Measurements from ENCODE around the gene CCDC187. TPM values are rescaled to one million over a fixed set of nuclear protein-coding genes. Genes with fewer than 3 reads are reported as not detected.

CCDC187 gene
- total and polyA plus RNA-seq, 12 donors: 0.02 to 0.07 (median 0.03) TPM; not detected in 8

DNA sequence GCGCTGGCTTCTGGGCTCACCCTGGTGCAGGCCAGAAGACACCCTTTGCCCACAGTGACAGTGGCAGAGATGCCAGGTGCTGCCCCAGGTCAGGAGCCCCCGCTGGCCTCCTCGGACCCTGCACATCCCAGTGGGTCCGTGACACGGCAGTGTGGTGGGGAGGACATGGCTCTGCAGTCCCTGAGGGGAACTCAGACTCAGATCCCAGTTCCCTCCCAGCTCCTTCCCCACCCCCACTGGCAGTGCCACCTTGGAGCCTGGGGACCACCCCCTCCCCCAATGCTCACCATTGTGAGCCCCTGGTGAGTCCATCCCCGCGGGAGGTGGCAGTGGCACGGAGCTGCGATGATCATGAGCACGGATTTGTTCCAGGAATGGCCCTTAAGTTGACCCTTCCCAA, 562 bp upstream of the CCDC187 start:
- intact Hi-C loops (cut with DNase I): no loop called here
- H3K36me3 ChIP-seq: no peaks in the 10 kb centered on the region
- ATAC-seq: peak in 1 of 8 donors; percentile 8
- H3K4me3 ChIP-seq: no peak overlapping the region
- H3K4me1 ChIP-seq: peaks cover 0 to 4% (median 0%) of the 10 kb centered on the region in 9 donors
- H3K9me3 ChIP-seq: no peaks in the 10 kb centered on the region
- WGBS, 2 donors: 85 to 86% methylated on average over 10 of the region's 10 CpGs
- TF ChIP-seq, protein P1, sequence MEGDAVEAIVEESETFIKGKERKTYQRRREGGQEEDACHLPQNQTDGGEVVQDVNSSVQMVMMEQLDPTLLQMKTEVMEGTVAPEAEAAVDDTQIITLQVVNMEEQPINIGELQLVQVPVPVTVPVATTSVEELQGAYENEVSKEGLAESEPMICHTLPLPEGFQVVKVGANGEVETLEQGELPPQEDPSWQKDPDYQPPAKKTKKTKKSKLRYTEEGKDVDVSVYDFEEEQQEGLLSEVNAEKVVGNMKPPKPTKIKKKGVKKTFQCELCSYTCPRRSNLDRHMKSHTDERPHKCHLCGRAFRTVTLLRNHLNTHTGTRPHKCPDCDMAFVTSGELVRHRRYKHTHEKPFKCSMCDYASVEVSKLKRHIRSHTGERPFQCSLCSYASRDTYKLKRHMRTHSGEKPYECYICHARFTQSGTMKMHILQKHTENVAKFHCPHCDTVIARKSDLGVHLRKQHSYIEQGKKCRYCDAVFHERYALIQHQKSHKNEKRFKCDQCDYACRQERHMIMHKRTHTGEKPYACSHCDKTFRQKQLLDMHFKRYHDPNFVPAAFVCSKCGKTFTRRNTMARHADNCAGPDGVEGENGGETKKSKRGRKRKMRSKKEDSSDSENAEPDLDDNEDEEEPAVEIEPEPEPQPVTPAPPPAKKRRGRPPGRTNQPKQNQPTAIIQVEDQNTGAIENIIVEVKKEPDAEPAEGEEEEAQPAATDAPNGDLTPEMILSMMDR (IDR thresholded peaks at IDR 0.05): no peak
- no peak overlapping the region for H3K27ac ChIP-seq
- H3K27me3 ChIP-seq: peaks cover 0 to 36% (median 9%) of the 10 kb centered on the region in 7 donors
- no peak for DNase-seq

DNA sequence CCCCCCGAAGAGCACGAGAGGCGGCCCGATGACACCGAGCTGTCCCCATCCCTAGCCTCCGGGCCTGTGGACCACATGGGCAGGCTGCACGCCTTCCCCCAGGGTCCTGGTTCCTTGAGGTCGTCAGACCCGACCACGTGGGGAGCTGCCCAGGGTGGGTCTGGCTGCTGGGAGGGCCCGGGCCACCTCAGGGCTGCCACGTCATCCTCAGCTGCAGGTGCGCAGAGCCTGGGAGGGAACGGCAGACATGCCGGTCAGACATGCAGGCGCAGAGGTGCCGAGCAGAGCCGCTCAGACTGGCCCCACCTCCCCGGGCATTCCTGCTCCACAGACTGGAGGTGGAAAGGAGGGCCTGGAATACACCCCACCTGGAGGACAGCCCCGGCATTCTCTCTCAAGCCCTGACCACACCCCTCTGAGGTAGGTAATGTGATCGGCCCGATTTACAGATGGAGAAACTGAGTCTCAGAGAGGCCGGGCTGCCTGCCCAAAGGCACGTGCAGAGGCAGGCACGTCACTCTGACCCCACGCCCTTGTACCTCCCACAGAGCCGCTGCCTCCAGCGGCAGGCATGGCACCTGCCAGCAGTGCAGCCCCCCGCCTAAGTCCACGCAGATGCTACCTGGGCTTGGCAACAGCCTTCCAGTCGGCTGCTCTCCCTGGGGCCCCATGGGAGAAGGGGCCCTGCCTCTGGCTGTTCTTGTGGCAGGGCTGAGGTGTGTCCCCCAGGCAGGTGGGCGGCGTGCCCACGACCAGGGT, 649 bp downstream of the CCDC187 start:
- no peaks in the 10 kb centered on the region for H3K36me3 ChIP-seq
- no peak overlapping the region for H3K4me3 ChIP-seq
- intact Hi-C loops (cut with DNase I): no loop called here
- TF ChIP-seq, protein P1 (IDR thresholded peaks at IDR 0.05): no peak
- H3K27me3 ChIP-seq: peaks cover 0 to 26% (median 4%) of the 10 kb centered on the region in 7 donors
- ATAC-seq: no peak
- H3K9me3 ChIP-seq: no peaks in the 10 kb centered on the region
- peaks cover 0 to 4% (median 0%) of the 10 kb centered on the region in 9 donors for H3K4me1 ChIP-seq
- peak in 1 of 2 donors; percentile 9 for DNase-seq
- no peak overlapping the region for H3K27ac ChIP-seq
- WGBS, 2 donors: 82 to 83% methylated on average over 34 of the region's 34 CpGs

DNA sequence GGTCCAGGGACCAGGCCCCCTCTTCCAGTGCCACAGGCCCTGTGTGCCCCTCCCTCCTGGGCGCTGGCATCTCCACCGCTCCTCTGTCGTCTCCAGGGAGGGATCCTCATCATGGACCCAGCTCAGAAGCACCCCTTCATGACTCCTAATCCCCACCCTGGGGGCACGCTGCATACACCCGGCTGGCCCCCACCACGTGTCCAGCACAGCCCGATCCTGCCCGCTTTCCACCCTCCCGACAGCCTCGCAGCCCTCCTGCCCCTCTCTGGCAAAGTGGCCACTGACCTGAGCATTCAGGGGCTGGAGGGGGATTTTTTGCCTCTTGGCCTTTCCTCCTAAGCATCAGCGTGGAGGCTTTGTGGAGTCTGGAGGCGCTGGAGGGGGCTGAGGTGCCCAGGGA, 1.4 kb downstream of the CCDC187 start:
- Histone ChIP-seq H3K27me3 (peaks cover 0 to 32% (median 4%) of the 10 kb centered on the region in 7 donors), H3K4me3 (no peak overlapping the region), H3K36me3 (no peaks in the 10 kb centered on the region), H3K4me1 (peaks cover 0 to 4% (median 0%) of the 10 kb centered on the region in 9 donors), H3K9me3 (no peaks in the 10 kb centered on the region), H3K27ac (no peak overlapping the region)
- ATAC-seq (no peak), DNase-seq (peak in 1 of 2 donors; percentile 6)
- TF ChIP-seq, protein P1 (IDR thresholded peaks at IDR 0.05): no peak
- WGBS, 2 donors: 85 to 91% methylated on average over 12 of the region's 12 CpGs
- intact Hi-C loops (cut with DNase I): no loop called here

DNA sequence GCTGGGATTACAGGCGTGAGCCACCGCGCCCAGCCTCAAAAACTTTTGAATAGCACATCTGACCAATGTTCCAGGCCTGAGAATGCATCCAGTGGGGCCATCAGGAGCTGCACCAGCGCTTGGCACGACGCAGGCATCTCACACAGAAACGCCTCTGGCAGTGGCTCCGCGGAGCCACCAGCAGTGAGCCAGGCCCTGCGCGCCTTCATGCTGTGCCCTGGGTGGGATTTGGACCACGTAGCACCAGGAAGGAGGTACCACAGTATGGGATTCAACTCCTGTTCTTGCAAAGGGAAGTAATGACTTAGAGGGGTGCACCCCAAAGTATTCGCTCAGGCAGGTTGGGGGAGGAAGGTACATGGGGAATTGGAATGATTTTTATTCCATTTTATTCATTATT, 3.0 kb downstream of the CCDC187 start:
- Histone ChIP-seq H3K4me3 (no peak overlapping the region), H3K9me3 (no peaks in the 10 kb centered on the region), H3K27ac (no peak overlapping the region), H3K27me3 (peaks cover 0 to 27% (median 4%) of the 10 kb centered on the region in 7 donors), H3K4me1 (peaks cover 0 to 4% (median 0%) of the 10 kb centered on the region in 9 donors), H3K36me3 (no peaks in the 10 kb centered on the region)
- ATAC-seq (no peak), DNase-seq (no peak)
- TF ChIP-seq, protein P1 (IDR thresholded peaks at IDR 0.05): no peak
- WGBS, 2 donors: 86 to 91% methylated on average over 13 of the region's 13 CpGs
- intact Hi-C loops (cut with DNase I): no loop called here

Measured in heart right ventricle (tissue), 16 donors.